Kidney epithelial cell (primary cell): Measurements from ENCODE around the gene RPL7L1. TPM values are rescaled to one million over a fixed set of nuclear protein-coding genes. Genes with fewer than 3 reads are reported as not detected.

Experiments used
- DNase-seq: peaks from one replicate; pipeline ENCODE4 v3.0.0-alpha.2; 2010; ENCODE audit warnings: low read depth
- H3K27me3 ChIP-seq: 2 replicates; pipeline ENCODE4 v1.6.0; 2011; ENCODE audit warnings: low read length; ENCODE audit not compliant: control insufficient read depth, insufficient read depth
- H3K36me3 ChIP-seq: 2 replicates; pipeline ENCODE4 v1.5.1; 2011; ENCODE audit warnings: low read length; ENCODE audit not compliant: control insufficient read depth, insufficient read depth
- H3K4me3 ChIP-seq: 2 replicates; pipeline ENCODE4 v1.5.1; 2011; ENCODE audit warnings: low read depth, mild to moderate bottlenecking, control low read depth, low read length
- CTCF ChIP-seq: IDR thresholded peaks from 2 replicates; pipeline ENCODE4 v1.5.1; 2011; ENCODE audit warnings: mild to moderate bottlenecking, moderate library complexity, low read length, control low read depth, inconsistent platforms; ENCODE audit not compliant: insufficient read depth, poor library complexity, severe bottlenecking
- total RNA-seq: library from RNA; depleted of rRNA; stranded (reverse); fragments of >200 nt; gene quantifications from 2 replicates; pipeline ENCODE4 v1.2.3, GENCODE V29; 2015

RPL7L1 gene
- 107 and 113 TPM in 2 replicates for total RNA-seq

- no peaks in the 10 kb centered on the region for H3K27me3 ChIP-seq
- H3K36me3 ChIP-seq, result peaks cover 3% of the 10 kb centered on the region
- no peak for DNase-seq
- H3K4me3 ChIP-seq, result peak within 1 kb of the TSS; percentile 82
- TF ChIP-seq CTCF, result no peak
Measured at GRCh38 chr6:42879372-42880239, at the start of gene RPL7L1. RPL7L1 (plus strand) TSS chr6:42879616; CDS start chr6:42879911, 295 bp downstream.

- DNase-seq, result no peak
- H3K27me3 ChIP-seq, result no peaks in the 10 kb centered on the region
- no peak for TF ChIP-seq CTCF
- H3K4me3 ChIP-seq, result no peak overlapping the region
- H3K36me3 ChIP-seq, result no peaks in the 10 kb centered on the region
Measured at GRCh38 chr6:42831237-42831636, 48.2 kb upstream of the RPL7L1 start.

- Histone ChIP-seq H3K4me3 (no peak overlapping the region), H3K27me3 (no peaks in the 10 kb centered on the region), H3K36me3 (no peaks in the 10 kb centered on the region)
- TF ChIP-seq CTCF, result no peak
- DNase-seq, result no peak
Measured at GRCh38 chr6:42834056-42834455, 45.4 kb upstream of the RPL7L1 start.

GRCh38 chr6:42841844-42842584 lies 37.4 kb upstream of the RPL7L1 start:
- DNase-seq, result no peak
- Histone ChIP-seq H3K4me3 (no peak overlapping the region), H3K27me3 (no peaks in the 10 kb centered on the region), H3K36me3 (no peaks in the 10 kb centered on the region)
- no peak for TF ChIP-seq CTCF

- no peak for DNase-seq
- no peaks in the 10 kb centered on the region for H3K27me3 ChIP-seq
- TF ChIP-seq CTCF, result no peak
- H3K4me3 ChIP-seq, result no peak overlapping the region
- H3K36me3 ChIP-seq, result no peaks in the 10 kb centered on the region
Measured at GRCh38 chr6:42845327-42845694, 34.1 kb upstream of the RPL7L1 start.

- H3K4me3 ChIP-seq, result no peak overlapping the region
- H3K36me3 ChIP-seq, result no peaks in the 10 kb centered on the region
- no peak for DNase-seq
- H3K27me3 ChIP-seq, result no peaks in the 10 kb centered on the region
- TF ChIP-seq CTCF, result no peak
Measured at GRCh38 chr6:42846505-42846904, 32.9 kb upstream of the RPL7L1 start.
